ENCODE measurements around the gene MBNL2. TPM values are rescaled to one million over a fixed set of nuclear protein-coding genes. Genes with fewer than 3 reads are reported as not detected.

MBNL2 gene
- total and polyA plus RNA-seq, 2 experiments from 2014 or later, result 0.55 to 3.2 TPM

DNA sequence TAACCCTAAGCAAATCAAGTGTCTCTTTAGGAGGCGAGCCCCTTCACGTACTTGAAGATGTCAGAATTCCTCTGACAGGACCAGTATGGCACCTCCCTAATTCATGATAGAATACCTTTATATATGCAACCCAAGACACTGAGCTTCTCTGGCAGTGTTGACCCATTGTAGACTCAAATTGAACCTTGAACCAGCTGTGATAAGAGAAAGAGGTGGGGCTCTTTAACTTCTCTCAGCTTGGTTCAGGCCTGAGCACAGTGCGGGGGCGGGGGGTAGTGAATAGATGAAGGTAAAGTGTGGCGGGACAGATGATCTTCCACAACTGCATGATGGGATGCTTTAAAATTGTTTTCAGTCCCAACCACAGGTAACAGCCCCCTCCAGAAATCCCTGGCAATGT lies 12.1 kb downstream of the MBNL2 start:
- Mint-ChIP-seq H3K27me3 (ENCODE audit: insufficient read depth, low read depth, poor library complexity) (peaks cover 63% of the 10 kb centered on the region), H3K4me3 (no peak overlapping the region), H3K9me3 (no peaks in the 10 kb centered on the region; the same call in 2 of the 3 replicates), H3K27ac (no peak overlapping the region), H3K4me1 (peaks cover 9% of the 10 kb centered on the region), H3K36me3 (ENCODE audit: low read depth) (no peaks in the 10 kb centered on the region)
- Histone ChIP-seq H3K79me2 (replicated peaks; ENCODE audit: insufficient read depth) (no peaks in the 10 kb centered on the region), H2AFZ (no peak overlapping the region), H3K4me3 (no peak overlapping the region), H3F3A (replicated peaks; ENCODE audit: low read depth) (no peaks in the 10 kb centered on the region), H4K20me1 (replicated peaks; ENCODE audit: insufficient read depth) (peaks cover 15% of the 10 kb centered on the region), H3K36me3 (ENCODE audit: insufficient read depth) (no peaks in the 10 kb centered on the region), H3K4me2 (no peak overlapping the region), H3K9me2 (ENCODE audit: insufficient read depth) (no peaks in the 10 kb centered on the region), H3K4me1 (ENCODE audit: insufficient read depth) (peaks cover 2% of the 10 kb centered on the region), H3K27me3 (ENCODE audit: insufficient read depth) (peaks cover 97% of the 10 kb centered on the region), H3K27ac (ENCODE audit: low read depth) (no peak overlapping the region)
- ATAC-seq (no peak), DNase-seq (ENCODE audit: low spot score) (no peak)
- no peak for TF ChIP-seq ZNF331 (CRISPR knock-in tag; IDR thresholded peaks at IDR 0.05; ENCODE audit: low read depth)

GRCh38 chr13:97234742-97235141 lies 12.6 kb downstream of the MBNL2 start:
- Histone ChIP-seq H3K9me2 (ENCODE audit: insufficient read depth) (no peaks in the 10 kb centered on the region), H3K4me1 (ENCODE audit: insufficient read depth) (peaks cover 7% of the 10 kb centered on the region), H3K27ac (ENCODE audit: low read depth) (no peak overlapping the region), H3F3A (replicated peaks; ENCODE audit: low read depth) (no peaks in the 10 kb centered on the region), H3K4me3 (no peak overlapping the region), H3K4me2 (no peak overlapping the region), H2AFZ (no peak overlapping the region), H4K20me1 (replicated peaks; ENCODE audit: insufficient read depth) (peaks cover 14% of the 10 kb centered on the region), H3K79me2 (replicated peaks; ENCODE audit: insufficient read depth) (no peaks in the 10 kb centered on the region), H3K27me3 (ENCODE audit: insufficient read depth) (peaks cover 92% of the 10 kb centered on the region), H3K36me3 (ENCODE audit: insufficient read depth) (no peaks in the 10 kb centered on the region)
- Mint-ChIP-seq H3K27me3 (ENCODE audit: insufficient read depth, low read depth, poor library complexity) (peaks cover 58% of the 10 kb centered on the region), H3K36me3 (ENCODE audit: low read depth) (no peaks in the 10 kb centered on the region), H3K4me3 (no peak overlapping the region), H3K4me1 (peaks cover 13% of the 10 kb centered on the region), H3K27ac (no peak overlapping the region), H3K9me3 (no peaks in the 10 kb centered on the region)
- DNase-seq (ENCODE audit: low spot score) (no peak), ATAC-seq (no peak; the same call in 2 of the 3 replicates)
- TF ChIP-seq ZNF462 (CRISPR knock-in tag; IDR thresholded peaks at IDR 0.05) (no peak), POLR2AphosphoS5 (IDR thresholded peaks at IDR 0.05; ENCODE audit: low read depth) (no peak)
